ENCODE measurements around the gene GRAMD1A.
"Not testable (repeated sequence)": the region's sequence is repeated elsewhere in the genome, so short reads cannot be mapped to it uniquely, and the experiment has no call there.

GRAMD1A gene

DNA sequence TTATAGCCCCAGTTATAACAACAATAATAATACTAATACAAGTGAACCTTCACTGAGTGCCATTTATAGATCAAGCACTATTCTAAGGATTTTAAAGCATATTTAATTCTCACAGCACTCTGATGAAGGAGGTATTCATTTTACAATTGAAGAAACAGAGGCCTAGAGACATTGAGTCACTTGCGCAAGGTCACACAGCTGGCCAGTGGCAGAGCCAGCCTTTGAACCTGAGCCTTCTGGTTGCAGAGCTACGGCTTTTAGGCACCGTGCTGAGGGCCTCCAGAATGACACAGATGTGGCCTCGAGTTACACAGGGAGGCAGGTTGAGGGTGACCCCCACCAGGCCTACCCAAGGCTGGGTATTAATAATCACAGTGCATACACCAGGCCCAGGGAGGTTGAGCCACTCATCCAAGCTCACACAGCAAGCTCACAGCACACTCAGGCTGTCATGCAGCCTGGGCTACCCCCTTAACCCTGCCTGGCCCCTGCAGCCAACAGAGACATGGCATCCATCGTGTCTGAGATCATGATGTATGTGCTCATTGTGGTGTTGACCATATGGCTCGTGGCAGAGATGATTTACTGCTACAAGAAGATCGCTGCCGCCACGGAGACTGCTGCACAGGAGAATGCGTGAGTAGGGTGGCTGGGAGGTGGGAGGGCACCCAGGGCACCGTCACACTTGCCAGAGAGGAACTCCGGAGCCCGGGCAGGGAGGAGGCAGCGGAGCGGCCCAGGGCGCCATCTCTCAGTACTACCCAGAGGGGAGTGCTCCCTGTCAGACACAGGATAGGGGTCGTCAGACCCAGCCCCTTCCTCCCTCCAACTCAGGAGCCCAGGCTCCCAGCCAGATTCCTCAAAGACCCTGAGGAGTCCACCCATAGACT is 38.7 kb downstream of the GRAMD1A start:
- peak; percentile 88 for DNase-seq

DNA sequence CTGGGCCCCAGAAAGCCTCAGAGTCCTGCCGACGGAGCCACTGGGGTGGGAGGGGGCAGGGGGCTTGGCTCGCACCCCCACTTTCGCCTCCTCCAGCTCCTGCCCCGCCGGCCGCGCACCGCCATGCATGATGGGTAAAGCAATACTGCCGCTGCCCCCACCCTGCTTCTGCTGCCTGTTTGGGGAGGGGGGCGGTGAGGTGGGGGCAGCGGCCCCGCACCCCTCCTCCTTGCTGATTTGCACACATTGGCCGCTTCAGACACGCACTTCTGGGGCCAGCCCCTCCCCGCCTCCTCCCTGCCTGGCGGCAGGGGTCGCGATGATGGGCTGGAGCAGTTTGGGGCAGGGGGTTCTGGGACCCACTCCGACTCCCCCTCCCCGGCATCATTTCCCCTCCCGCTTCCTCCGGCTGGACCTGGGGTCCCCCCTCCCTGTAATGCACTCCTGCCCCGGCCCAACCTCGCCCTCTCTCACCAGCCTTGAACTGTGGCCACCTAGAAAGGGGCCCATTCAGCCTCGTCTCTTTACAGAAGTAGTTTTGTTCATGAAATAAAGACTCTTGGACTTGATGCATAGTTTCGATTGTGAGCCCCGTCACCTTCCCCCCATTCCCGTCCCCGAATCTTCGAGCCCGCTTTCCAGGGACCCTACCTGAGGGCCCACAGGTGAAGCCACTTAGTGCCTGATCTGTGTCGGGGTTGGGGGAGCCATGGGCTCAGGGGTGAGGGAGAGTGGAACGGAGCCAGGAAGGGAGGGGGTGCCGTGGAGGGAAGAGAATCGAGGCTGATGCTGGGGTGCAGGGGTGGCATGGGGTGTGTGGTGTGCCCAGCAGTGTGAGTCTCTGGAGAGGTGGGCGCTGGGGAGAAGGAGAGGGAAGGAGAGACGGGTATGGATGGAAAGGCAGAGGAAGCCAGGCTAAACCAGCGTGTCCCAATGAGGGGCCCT is 40.0 kb downstream of the GRAMD1A start:
- no peak for DNase-seq

DNA sequence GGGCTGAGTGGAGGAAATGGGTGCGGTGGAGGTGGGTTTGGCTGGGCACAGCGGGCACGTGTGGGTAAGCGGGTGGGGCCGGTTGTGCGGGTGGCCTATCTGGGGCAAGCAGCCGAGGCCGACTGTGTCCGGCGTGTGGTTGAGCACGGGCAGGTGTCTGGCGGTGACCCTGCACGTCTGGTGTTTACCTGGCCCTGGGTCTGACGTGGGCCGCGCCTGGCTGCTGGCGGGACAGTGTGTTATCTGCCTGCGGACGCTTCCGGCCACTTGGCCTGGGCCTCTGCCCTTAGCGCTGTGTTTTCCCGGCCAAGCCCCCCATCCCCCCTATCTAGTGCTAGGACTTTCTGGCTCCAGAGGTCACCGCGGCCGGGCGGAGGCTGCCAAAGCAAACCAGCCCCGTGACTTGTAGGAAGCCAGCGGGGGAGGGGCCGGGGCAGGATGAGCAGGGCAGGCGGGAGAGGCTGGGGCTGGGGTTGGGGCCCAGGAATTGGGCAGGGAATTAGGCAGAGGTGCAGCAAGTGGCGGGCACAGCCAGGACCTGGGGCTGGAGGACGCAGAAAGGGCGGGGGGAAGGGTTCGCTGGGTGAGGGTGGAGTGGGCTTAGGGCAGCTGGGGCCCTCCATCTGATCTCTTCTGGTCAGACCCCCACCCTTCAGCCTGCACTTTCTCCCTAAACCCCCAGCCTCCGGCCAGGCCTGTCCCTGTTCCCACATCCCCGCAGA is 40.9 kb downstream of the GRAMD1A start:
- peak; percentile 13 for DNase-seq

DNA sequence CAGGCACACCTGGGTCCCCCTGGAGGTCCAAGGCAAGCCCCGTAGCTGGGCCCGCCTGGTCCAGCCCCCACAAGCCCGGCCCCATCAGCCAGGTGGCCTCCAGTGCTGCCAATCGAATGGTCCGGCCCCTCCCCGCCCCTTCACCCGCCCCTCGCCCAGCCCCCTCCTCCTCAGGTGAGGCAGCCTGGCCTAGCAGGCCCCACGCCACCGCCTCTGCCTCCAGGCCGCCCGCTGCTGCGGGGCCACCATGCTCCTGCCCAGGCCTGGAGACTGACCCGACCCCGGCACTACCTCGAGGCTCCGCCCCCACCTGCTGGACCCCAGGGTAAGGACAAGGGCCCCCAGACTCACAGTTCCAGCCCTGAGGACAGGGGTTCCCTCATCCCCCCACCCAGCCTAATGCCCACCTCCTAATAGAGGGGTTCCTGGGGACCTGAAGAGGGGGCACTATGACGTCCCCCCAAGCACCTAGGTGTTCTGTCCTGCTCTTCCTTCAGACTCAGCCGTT is 41.5 kb downstream of the GRAMD1A start, which contains the start of gene HPN:
HPN (plus strand) TSS at position 174 of the 508 bp plus-strand sequence. CDS start 786 bp downstream, outside the sequence.
- DNase-seq: no peak

DNA sequence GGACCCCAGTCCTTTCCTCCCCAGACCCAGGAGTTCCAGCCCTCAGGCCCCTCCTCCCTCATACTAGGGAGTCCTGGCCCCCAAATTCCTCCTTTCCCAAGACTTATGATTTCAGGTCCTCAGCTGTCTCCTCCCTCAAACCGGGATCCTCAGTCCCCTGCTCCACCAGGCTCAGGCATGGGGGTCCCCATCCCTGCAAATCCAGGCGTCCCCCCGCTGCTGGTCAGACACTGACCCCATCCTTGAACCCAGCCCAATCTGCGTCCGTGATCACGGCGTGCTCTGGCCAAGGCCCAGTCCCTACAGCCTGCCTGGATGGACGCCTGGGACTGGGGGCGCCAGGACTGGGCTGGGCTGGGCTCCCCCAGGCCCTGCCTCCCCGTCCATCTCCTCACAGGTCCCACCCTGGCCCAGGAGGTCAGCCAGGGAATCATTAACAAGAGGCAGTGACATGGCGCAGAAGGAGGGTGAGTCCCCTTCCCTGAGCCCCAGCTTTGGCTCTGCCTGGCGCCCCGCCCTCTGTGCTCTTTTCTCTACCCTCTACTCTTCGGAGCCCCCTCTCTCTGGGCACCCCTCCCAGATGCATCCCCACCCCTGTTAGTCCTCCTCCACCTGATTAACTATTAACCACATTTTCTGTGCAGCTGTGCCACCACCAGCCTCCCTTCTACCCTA is 42.1 kb downstream of the GRAMD1A start:
- no peak for DNase-seq

DNA sequence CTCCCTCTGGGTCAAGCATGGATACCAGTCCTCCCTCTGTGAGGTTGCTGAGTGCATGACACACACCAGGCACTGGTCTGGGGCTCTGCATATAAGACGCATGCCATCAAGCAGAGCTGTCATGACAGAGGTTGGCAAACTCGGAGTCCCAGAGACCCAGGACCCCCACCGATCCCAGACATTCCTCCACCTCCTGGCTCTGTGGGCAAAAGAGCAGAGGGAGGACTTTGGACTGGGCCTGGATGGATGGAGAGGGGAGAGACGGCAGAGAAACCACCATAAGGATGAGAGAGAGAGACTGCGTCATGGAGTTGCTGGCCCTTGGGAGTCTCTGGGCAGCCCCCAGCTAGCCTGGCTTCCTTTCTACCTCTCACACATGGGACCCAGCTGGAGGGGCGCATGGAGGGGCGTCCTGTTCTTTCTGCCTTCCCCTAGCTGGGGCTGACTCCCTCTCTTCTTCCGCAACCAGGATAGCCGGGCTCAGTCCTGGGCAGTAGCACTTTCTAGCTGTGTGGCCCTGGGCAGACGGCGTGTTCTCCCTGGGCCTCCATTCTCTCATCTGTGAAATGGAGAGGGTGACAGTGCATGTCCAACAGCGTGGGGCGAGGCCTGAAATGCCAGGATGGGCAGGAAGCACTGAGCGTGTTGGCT is 43.0 kb downstream of the GRAMD1A start:
- no peak for DNase-seq

DNA sequence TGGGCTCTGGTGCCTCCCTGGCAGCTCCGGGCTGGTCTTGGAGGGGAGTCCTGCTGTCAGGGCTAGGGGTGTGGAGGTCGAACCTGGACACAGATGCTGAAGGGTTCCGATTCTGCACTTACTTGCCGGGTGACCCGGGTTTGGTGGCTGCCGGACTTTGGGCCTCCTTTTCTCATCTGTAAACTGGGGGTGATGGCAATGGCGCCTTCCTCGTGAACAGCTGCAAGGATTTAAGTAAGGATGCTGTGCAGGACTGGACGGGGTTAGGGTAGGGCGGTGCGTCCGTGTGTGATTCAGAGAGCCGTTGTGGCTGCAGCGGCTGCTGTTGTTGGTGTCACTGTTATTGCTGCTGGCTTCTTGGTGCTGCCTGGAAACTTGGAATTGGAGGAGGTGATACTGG is 43.8 kb downstream of the GRAMD1A start:
- no peak for DNase-seq

DNA sequence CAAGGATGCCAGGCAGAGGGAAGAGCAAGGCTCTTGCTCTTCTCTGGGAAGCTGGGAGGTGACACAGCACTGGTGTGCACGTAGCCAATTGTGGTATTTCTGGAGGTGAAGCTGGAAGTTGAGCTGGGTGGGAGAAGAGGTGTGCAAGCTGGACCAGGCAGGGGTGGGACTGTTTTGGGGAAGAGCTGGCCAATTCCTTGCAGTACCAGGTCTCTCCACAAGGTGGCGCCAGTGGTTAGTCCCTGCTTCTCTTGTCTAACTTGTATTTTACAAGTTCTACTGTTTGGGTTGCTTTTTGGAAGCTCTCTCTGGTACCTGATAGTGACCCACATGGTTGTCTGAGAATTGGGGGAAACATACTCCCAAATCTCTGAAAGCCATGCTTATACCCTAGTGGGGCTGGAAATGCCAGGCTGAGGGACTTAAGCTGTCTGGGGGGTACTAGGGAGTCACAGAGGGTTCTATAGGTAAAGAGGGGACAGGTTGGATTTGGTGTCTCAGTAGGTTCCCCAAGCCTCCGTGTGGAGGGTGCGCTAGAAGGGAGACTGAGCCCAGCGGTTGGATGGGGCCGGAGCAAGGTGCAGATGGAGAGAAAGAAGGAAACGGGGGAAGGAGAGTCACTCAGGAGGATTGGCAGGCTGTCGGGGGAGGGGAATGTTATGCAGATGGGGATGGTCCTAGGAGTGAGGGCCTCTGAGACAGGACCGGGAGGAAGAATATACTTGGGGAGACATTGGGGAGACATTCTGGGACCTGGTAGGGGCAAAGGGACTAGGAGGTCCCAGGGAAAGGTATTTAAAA is 44.4 kb downstream of the GRAMD1A start:
- DNase-seq: peak; percentile 70

DNA sequence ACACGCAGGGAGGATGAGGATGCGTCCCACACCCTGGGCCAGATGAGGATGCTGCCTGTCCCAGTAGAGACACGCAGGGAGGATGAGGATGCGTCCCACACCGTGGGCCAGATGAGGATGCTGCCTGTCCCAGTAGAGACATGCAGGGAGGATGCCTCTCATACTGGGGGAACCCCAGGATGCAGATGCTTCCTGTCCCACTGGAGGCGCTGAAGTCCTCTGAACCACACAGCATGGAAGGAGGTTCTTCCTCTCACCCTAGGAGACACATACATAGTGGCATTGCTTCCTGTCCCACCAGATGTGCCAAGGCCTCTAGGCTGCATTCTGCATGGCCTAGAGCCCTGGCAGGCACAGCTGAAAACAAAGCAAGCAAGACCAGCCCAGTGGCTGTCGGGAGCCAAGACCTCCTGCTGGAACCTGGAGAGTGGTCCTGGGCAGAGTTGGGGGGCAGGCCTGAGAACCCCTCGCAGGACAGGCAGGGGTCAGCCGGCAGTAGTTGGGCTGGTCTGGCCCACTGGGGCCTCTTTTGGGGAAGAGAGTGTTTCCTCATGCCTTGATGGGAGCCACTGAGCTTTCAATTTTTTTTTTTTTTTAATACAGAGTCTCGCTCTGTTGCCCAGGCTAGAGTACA is 45.7 kb downstream of the GRAMD1A start:
- DNase-seq: peak; percentile 36

DNA sequence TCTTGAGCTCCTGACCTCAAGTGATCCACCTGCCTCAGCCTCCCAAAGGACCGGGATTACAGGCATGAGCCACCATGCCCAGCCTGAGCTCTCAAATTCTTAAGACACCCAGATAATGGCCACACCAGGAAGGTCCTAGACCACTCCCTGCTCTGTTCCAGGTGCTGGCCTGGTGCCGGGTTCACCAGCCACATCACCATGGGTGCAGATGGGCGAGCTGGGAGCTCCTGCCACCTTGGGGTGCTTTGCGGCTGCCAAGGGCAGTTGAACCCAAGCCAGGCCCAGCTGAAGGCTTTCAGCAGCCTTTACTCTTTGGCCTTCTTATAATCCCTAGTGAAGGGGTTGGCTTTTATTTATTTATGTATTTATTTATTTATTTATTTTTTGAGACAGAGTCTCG is 46.3 kb downstream of the GRAMD1A start:
- no peak for DNase-seq

DNA sequence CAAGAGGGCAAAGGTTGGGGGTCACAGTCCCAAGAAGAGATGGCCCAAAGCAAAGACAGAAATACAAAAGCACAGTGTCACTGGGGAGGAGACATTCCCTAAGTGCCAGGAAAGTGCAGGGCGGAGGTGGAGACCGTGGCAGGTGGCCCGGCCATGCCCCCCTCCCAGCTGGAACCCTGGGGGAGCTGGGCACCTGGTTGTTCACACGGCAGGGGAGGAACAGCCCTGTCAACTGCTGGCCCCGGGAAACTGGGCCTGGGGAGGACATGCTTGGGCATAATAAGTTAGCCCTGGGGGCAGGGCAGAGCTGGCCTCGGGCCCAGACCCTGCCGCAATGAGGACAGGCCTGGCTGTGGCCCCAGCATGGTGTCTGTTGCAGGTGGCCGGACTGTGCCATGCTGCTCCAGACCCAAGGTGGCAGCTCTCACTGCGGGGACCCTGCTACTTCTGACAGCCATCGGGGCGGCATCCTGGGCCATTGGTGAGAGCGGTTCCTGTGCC is 48.8 kb downstream of the GRAMD1A start:
- DNase-seq: no peak

DNA sequence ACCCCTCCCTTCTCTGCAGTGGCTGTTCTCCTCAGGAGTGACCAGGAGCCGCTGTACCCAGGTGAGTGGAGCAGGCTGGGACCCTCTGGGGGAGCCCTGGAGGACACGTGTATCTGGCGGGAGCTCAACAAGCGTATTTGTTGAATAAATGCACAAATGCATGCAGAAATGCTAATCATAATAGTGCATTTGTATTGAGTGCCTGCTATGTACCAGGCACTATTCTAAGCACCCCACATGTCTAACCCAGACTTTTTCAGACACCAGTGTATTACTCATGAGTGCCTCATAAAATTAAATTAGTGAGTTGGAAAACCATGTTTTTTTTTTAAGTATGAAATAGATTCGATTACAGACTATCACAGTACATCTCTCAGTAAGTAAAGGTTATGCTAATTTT is 49.3 kb downstream of the GRAMD1A start:
- no peak for DNase-seq

DNA sequence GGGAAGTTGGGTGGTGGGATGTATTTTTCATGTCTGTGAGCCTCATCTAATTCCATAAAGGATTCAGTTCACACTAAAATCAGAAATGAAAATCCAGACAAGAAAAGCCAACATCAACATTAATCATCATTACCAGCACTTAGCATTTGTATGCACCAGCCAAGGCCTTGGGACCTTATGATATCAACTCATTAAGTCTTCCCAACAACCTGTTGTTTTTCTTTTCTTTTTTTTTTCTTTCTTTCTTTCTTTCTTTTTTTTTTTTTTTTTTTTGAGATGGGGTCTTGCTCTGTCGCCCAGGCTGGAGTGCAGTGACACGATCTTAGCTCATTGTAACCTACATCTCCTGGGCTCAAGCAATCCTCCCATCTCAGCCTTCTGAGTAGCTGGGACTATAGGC is 50.5 kb downstream of the GRAMD1A start:
- DNase-seq: not testable (repeated sequence)

DNA sequence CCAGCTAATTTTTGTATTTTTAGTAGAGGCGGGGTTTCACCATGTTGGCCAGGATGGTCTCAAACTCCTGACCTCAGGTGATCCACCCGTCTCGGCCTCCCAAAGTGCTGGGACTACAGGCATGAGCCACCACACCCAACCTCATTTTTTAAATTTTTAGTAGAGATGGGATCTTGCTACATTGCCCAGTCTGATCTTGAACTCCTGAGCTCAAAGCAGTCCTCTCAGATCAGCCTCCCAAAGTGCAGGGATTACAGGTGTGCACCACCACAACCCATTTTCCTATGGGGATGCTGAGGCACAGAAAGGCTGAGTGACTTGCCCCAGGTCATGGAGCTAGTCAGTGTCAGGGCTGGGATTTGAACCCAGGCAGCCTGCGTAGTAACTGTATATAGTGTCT is 51.1 kb downstream of the GRAMD1A start:
- not testable (repeated sequence) for DNase-seq

DNA sequence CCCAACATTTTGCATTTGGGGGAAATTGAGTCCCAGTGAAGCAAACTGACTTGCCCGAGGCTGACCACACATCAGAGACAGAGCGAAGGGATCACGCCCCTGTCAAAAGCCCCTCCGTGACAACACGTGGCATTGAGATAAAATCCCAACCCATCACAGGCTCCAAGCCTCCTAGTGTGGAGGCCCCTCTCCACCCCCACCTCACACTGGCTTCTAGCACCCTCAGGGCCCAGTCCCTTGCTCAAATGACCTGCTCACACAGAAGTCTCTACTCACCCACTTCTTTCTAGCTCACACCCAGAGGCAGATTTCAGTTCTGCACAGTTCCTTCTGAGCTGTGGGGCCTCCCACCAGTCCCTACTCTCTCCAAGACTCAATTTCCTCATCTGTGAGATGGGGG is 51.7 kb downstream of the GRAMD1A start:
- DNase-seq: no peak

DNA sequence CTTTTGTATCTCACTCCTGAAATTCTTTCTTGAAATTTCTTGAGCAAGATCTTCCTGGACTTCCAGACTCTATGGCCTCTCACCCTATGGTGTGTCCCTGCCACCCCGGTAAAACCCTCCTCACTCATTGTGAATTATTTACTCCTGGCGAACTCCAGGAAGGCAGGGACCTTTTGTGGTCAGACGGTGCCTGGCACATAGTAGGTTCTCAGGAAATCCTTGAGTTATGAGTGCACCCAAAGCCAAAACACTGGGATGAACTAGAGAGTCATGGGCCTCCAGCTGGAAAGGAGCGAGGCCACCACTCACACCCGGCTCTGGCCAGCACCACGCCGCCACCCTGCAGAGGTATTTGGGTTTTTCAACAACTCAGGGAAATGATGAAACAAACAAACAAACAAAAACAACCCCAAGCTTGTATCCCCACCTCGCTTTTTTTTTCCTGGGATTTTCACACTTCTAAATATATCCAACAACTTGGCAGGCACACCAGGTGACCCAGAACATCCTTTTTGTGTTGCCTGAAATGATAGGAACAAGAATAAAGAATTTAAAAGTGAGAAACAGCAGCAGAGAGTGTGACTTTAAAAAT is 52.6 kb downstream of the GRAMD1A start:
- DNase-seq: no peak

DNA sequence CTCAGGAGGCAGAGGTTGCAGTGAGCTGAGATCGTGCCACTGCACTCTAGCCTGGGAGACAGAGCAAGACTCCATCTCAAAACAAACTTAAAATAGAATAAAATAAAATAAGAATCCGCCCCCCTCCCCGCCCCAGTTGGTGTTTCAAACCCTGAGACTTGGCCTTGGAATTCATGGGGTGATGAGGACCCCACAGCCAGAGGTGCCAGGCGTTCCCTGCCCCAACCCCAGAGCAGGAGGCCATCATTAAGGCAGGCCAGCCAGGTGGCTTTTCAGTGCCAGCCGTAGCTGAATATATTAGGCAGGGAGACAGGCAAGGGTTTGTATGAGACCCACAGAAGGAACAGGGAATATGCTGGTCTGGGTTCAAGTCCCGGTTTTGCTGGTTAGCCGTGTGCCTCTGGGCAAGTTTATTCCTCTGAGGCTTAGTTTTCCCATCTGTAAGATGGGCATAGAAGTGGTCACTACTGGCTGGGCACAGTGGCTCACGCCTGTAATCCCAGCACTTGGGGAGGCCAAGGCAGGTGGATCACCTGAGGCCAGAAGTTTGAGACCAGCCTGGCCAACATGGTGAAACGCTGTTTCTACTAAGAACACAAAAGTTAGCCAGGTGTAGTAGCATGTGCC is 53.7 kb downstream of the GRAMD1A start:
- no peak for DNase-seq

DNA sequence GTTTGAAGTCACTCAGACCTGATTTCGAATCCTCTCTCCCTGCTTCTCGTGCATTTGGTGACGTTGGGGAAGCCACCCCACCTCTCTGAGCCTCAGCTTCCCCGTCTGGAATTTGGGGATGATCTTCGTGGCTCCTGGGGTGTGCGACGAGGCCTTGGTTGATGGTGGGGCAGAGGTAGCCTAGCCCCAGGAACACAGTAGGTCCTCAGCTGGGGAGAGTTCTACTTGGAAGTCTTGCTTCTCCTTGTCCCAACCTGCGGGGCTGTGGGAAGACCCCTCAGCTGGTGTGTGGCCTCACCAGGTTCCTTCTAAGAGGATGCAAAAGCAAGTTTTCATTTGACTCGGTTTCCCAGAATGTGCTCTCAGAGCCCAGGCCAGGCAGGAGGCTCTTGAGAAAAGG is 54.5 kb downstream of the GRAMD1A start:
- DNase-seq: no peak

DNA sequence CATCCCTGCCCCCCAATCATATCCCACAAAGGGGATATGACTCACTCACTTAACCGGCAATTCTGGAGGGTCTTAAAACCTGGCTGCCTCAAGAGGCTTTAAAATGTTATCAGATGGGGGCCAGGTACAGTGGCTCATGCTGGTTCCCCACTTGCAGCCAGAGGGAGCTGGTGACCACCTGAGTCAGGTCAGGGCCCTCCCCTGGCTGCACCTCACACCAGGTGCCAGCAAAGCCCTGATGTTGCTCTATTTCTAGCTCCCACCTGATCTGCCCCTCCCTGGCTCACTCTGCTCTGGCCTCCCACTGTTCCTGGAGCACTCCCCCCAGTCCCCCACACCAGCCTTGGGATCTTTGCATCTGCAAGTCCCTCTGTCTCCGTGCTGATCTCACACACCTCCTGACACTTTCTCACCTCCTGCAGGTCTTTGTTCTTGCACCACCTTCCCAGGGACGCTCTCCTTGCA is 55.6 kb downstream of the GRAMD1A start:
- peak; percentile 57 for DNase-seq

All from NCI-H82 (cell line).